ENCODE results near the gene MPP1. TPM values are rescaled to one million over a fixed set of nuclear protein-coding genes. Genes with fewer than 3 reads are reported as not detected.

Gene MPP1
- polyA plus RNA-seq, 1 of the 3 experiments (the other 2 are of a cell fraction): 13.3 TPM

DNA sequence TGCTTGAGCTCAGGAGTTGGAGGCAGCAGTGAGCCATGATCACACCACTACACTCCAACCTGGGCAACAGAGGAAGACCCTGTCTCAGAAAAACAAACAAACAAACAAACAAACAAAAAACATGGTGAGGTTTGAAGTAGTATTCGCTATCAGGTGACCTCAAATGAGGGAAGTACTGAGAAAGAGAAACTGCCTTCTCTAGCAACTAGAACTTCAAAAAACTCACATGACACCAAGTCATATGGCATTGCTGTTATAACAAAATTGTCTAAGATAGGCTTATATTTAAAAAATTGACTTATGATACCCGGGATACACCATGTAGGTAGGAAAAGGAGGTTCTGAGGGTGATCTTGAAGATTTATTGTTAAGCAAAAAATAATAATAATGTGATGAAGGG lies 10.3 kb downstream of the MPP1 start:
- Histone ChIP-seq H3K9me3 (no peaks in the 10 kb centered on the region), H3K9ac (no peak overlapping the region), H3K27ac (ENCODE audit: low read depth in 2 of 2, low read length in 1 of 2) (no peak overlapping the region), H3K36me3 (replicated peaks in 1 of 2; ENCODE audit: control insufficient read depth in 1 of 2, insufficient read depth in 2 of 2, low read length in 1 of 2) (no peaks in the 10 kb centered on the region), H2AFZ (ENCODE audit: low read depth) (no peak overlapping the region), H3K79me2 (ENCODE audit: insufficient read depth) (no peaks in the 10 kb centered on the region), H4K20me1 (ENCODE audit: insufficient read depth) (no peaks in the 10 kb centered on the region), H3K27me3 (ENCODE audit: insufficient read depth) (no peaks in the 10 kb centered on the region), H3F3A (replicated peaks; ENCODE audit: insufficient read depth) (no peaks in the 10 kb centered on the region), H3K4me3 (ENCODE audit: low read depth in 2 of 2, low read length in 1 of 2) (no peak overlapping the region), H3K4me1 (ENCODE audit: control insufficient read depth in 1 of 2, insufficient read depth in 2 of 2, low read depth in 1 of 2, low read length in 1 of 2) (peaks cover 4 to 7% of the 10 kb centered on the region in 2 experiments; a peak in 1 of 4 replicates), H3K4me2 (no peak overlapping the region), H3K9me2 (no peaks in the 10 kb centered on the region)
- DNase-seq: no peak
- TF ChIP-seq JUND (IDR thresholded peaks at IDR 0.05): no peak
- TF ChIP-seq USF1 (IDR thresholded peaks at IDR 0.05; ENCODE audit: borderline replicate concordance, low read depth): no peak
- no peak for TF ChIP-seq USF2 (IDR thresholded peaks at IDR 0.05; ENCODE audit: borderline replicate concordance, low read depth, low read length)
- no peak for TF ChIP-seq NRF1 (IDR thresholded peaks at IDR 0.05; ENCODE audit: low read depth, low read length)
- TF ChIP-seq EP300 (IDR thresholded peaks at IDR 0.05; ENCODE audit: borderline replicate concordance in 1 of 2, low read depth in 1 of 2, low read length in 1 of 2): no peak
- no peak for TF ChIP-seq TAF1 (IDR thresholded peaks at IDR 0.05; ENCODE audit: borderline replicate concordance, low read depth, low read length)
- no peak for TF ChIP-seq SMC3 (IDR thresholded peaks at IDR 0.05; ENCODE audit: low read depth, low read length)
- no peak for TF ChIP-seq NFIC (IDR thresholded peaks at IDR 0.05; ENCODE audit: borderline replicate concordance)
- no peak for TF ChIP-seq GABPA (IDR thresholded peaks at IDR 0.05; ENCODE audit: low read depth)
- TF ChIP-seq RFX5 (IDR thresholded peaks at IDR 0.05; ENCODE audit: low read length): no peak
- ChIA-PET CTCF (no interaction called here), POLR2A (no interaction called here)
- WGBS (ENCODE audit: low lambda C conversion rate): 40% methylated on average over 2 of the region's 2 CpGs

DNA sequence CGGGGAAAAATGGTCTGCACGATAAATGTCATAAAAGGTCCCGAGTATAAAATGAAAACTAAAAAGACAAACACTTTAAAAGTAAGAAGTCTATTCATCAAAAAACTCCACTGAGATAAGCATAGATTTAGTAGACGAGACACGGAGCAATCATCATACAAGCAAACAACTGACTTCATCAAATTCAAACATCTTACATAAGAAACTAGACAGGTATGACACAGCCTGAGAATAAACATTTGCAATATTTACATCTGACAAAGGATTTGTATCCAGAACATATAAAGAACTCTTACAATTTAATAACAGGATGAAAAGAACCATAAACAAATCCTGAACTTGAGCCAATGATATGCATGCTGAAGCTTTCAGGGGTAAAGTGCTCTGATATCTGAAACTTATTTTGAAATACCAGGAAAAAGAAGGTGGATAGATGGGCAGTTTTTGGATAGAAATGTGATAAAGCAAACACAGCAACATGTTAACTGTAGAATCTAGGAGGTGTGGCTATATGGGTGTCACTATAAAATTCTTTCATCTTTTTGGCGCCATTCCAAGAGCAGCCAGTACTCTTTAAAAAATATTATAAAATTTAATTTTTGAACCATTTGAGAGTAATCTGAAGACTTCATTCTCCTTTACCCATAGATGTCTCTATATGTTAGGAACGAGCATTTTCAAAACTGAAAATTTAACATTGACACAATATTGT lies 12.0 kb downstream of the MPP1 start:
- Histone ChIP-seq H3K36me3 (replicated peaks in 1 of 2; ENCODE audit: control insufficient read depth in 1 of 2, insufficient read depth in 2 of 2, low read length in 1 of 2) (no peaks in the 10 kb centered on the region), H4K20me1 (ENCODE audit: insufficient read depth) (no peaks in the 10 kb centered on the region), H3F3A (replicated peaks; ENCODE audit: insufficient read depth) (no peaks in the 10 kb centered on the region), H3K9ac (no peak overlapping the region), H3K4me2 (no peak overlapping the region), H3K9me3 (no peaks in the 10 kb centered on the region), H3K27me3 (ENCODE audit: insufficient read depth) (no peaks in the 10 kb centered on the region), H2AFZ (ENCODE audit: low read depth) (no peak overlapping the region), H3K4me3 (ENCODE audit: low read depth in 2 of 2, low read length in 1 of 2) (no peak overlapping the region), H3K79me2 (ENCODE audit: insufficient read depth) (no peaks in the 10 kb centered on the region), H3K4me1 (ENCODE audit: control insufficient read depth in 1 of 2, insufficient read depth in 2 of 2, low read depth in 1 of 2, low read length in 1 of 2) (no peaks in the 10 kb centered on the region), H3K9me2 (no peaks in the 10 kb centered on the region), H3K27ac (ENCODE audit: low read depth in 2 of 2, low read length in 1 of 2) (no peak overlapping the region)
- 47% methylated on average over 7 of the region's 7 CpGs for WGBS (ENCODE audit: low lambda C conversion rate)
- TF ChIP-seq MAX (IDR thresholded peaks at IDR 0.05; ENCODE audit: low read depth) (no peak), RXRA (IDR thresholded peaks at IDR 0.05; ENCODE audit: borderline replicate concordance, low read depth) (no peak), JUND (IDR thresholded peaks at IDR 0.05) (no peak), MEF2A (IDR thresholded peaks at IDR 0.05; ENCODE audit: borderline replicate concordance, low read depth) (no peak), FOSL2 (IDR thresholded peaks at IDR 0.05; ENCODE audit: borderline replicate concordance, low read depth) (no peak), RAD21 (IDR thresholded peaks at IDR 0.05; ENCODE audit: low read length) (no peak), SIN3A (IDR thresholded peaks at IDR 0.05; ENCODE audit: borderline replicate concordance, low read depth, low read length) (no peak), TEAD4 (IDR thresholded peaks at IDR 0.05; ENCODE audit: borderline replicate concordance, insufficient read depth) (no peak), SMC3 (IDR thresholded peaks at IDR 0.05; ENCODE audit: low read depth, low read length) (no peak), ELF1 (IDR thresholded peaks at IDR 0.05) (no peak), GABPA (IDR thresholded peaks at IDR 0.05; ENCODE audit: low read depth) (no peak), MXI1 (IDR thresholded peaks at IDR 0.05; ENCODE audit: low read depth, low read length) (no peak), NRF1 (IDR thresholded peaks at IDR 0.05; ENCODE audit: low read depth, low read length) (no peak), FOXJ3 (CRISPR knock-in tag; IDR thresholded peaks at IDR 0.05) (no peak), TCF12 (IDR thresholded peaks at IDR 0.05) (no peak), EP300 (IDR thresholded peaks at IDR 0.05; ENCODE audit: borderline replicate concordance in 1 of 2, low read depth in 1 of 2, low read length in 1 of 2) (no peak), YY1 (IDR thresholded peaks at IDR 0.05; ENCODE audit: low read depth) (no peak)
- ChIA-PET CTCF (no interaction called here), POLR2A (no interaction called here)
- DNase-seq: no peak

Measured in SK-N-SH (cell line).